ENCODE results near the gene KDELR3. TPM values are rescaled to one million over a fixed set of nuclear protein-coding genes. Genes with fewer than 3 reads are reported as not detected.

Gene KDELR3
- total RNA-seq, 1 donor from 2014 or later, result 39.3 TPM

GRCh38 chr22:38462960-38463784 is 4.7 kb upstream of the KDELR3 start:
- no peak for TF ChIP-seq CTCF (IDR thresholded peaks at IDR 0.05)
- peaks cover 19% of the 10 kb centered on the region for H3K27me3 Mint-ChIP-seq (ENCODE audit: unreplicated experiment)
- peaks cover 18% of the 10 kb centered on the region for H3K4me1 Mint-ChIP-seq (ENCODE audit: unreplicated experiment)
- no peak for DNase-seq (ENCODE audit: extremely low spot score, unreplicated experiment)
- H3K9me3 Mint-ChIP-seq (ENCODE audit: unreplicated experiment), result no peaks in the 10 kb centered on the region
- H3K36me3 Mint-ChIP-seq (ENCODE audit: unreplicated experiment), result no peaks in the 10 kb centered on the region
- no peak overlapping the region for H3K4me3 Mint-ChIP-seq (ENCODE audit: unreplicated experiment)
- H3K27ac Mint-ChIP-seq (ENCODE audit: unreplicated experiment), result no peak overlapping the region

GRCh38 chr22:38464992-38465672 is 2.8 kb upstream of the KDELR3 start:
- Mint-ChIP-seq H3K27me3 (ENCODE audit: unreplicated experiment) (peaks cover 10% of the 10 kb centered on the region), H3K9me3 (ENCODE audit: unreplicated experiment) (no peaks in the 10 kb centered on the region), H3K4me1 (ENCODE audit: unreplicated experiment) (peaks cover 29% of the 10 kb centered on the region), H3K4me3 (ENCODE audit: unreplicated experiment) (no peak overlapping the region), H3K36me3 (ENCODE audit: unreplicated experiment) (no peaks in the 10 kb centered on the region), H3K27ac (ENCODE audit: unreplicated experiment) (no peak overlapping the region)
- DNase-seq (ENCODE audit: extremely low spot score, unreplicated experiment), result no peak
- TF ChIP-seq CTCF (IDR thresholded peaks at IDR 0.05), result no peak

DNA sequence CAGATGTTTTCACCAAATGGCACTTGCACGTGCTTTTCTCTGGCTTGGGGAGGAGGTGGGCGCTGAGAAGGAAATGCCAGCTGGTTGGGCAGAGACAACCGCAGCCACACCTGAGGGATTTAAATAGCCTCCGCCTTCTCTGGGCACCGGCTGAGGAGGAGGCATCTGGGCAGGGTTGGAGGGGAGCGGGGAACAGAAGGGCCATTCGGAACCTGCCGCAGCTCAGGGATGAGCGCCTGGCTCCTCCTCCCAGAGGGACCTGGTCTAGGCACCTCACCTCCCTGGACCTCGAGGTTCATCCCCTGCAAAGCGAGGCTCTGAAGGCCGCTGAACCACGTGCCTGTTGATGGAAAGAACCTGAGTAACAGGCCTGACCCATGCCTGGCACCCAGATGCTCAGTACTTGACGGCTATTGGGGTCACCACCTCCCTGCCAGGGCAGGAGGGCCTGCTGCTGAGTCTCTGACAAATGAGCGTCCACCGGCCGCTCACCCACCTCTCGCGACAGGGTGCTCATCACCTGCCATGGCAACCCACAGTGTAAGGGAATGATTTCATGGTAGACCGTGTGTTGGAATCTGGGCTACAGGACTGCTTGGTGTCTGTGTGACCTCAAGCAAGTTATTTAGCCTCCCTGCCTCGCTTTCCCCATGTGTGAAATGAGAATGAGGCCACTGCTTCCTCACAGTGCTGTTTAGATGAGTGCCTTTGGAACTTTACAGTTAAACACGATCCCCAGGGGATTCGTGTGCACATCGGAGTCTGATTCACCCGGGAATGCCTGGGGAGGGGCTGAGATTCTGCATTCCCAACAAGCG is 2.0 kb upstream of the KDELR3 start:
- Mint-ChIP-seq H3K27me3 (ENCODE audit: unreplicated experiment) (peaks cover 4% of the 10 kb centered on the region), H3K4me3 (ENCODE audit: unreplicated experiment) (no peak overlapping the region), H3K4me1 (ENCODE audit: unreplicated experiment) (peaks cover 29% of the 10 kb centered on the region), H3K27ac (ENCODE audit: unreplicated experiment) (no peak overlapping the region), H3K9me3 (ENCODE audit: unreplicated experiment) (no peaks in the 10 kb centered on the region), H3K36me3 (ENCODE audit: unreplicated experiment) (no peaks in the 10 kb centered on the region)
- no peak for DNase-seq (ENCODE audit: extremely low spot score, unreplicated experiment)
- no peak for TF ChIP-seq CTCF (IDR thresholded peaks at IDR 0.05)

DNA sequence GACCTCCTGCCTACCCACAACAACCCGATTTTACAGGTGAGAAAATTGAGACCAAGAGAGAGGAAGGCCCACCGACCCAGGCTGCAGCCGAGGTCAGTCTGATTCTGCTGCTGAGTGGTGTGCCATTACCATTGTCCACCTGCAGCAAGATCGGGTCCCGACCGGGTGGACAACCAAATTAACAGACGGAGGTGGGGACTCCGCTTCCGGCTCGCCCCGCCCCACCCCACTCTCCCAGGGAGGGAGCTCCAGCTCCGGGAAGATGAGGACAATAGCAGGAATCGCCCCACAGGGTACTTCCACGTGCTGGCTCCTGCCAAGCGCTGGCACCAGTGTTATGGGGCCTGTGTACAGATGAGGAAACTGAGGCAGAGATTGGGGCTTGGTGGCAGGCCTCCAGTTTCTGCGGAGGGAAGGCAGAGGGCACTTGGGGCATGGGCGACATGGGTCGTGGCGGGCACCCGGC is 425 bp upstream of the KDELR3 start:
- peak overlapping the region; percentile 65 for H3K27ac Mint-ChIP-seq (ENCODE audit: unreplicated experiment)
- no peaks in the 10 kb centered on the region for H3K36me3 Mint-ChIP-seq (ENCODE audit: unreplicated experiment)
- H3K9me3 Mint-ChIP-seq (ENCODE audit: unreplicated experiment), result no peaks in the 10 kb centered on the region

More for the DNA sequence above, 425 bp upstream of the KDELR3 start:
- Mint-ChIP-seq H3K4me1 (ENCODE audit: unreplicated experiment) (peaks cover 22% of the 10 kb centered on the region), H3K4me3 (ENCODE audit: unreplicated experiment) (peak overlapping the region; percentile 76), H3K27me3 (ENCODE audit: unreplicated experiment) (no peaks in the 10 kb centered on the region)
- DNase-seq (ENCODE audit: extremely low spot score, unreplicated experiment), result no peak
- TF ChIP-seq CTCF (IDR thresholded peaks at IDR 0.05), result no peak

Data from osteocyte (in vitro differentiated cells).